H9 (cell line): ENCODE measurements around the gene MPZL1. TPM values are rescaled to one million over a fixed set of nuclear protein-coding genes. Genes with fewer than 3 reads are reported as not detected.

ENCODE experiments used
- DNase-seq: peaks from one replicate; pipeline ENCODE4 v3.0.0-alpha.2; 2017
- H2AFZ ChIP-seq: one replicate; pipeline ENCODE4 v1.6.1; 2013; ENCODE audit warnings: mild to moderate bottlenecking, low read length, control low read depth, moderate library complexity
- H2AK5ac ChIP-seq: 2 replicates; pipeline ENCODE4 v1.6.1; 2013; ENCODE audit warnings: low read length, control low read depth, mixed read lengths; ENCODE audit not compliant: insufficient read length
- H2BK120ac ChIP-seq: one replicate; pipeline ENCODE4 v1.6.1; 2013; ENCODE audit warnings: low read depth, mild to moderate bottlenecking, low read length, control low read depth, inconsistent platforms; ENCODE audit not compliant: poor library complexity, severe bottlenecking
- H2BK12ac ChIP-seq: 2 replicates; pipeline ENCODE4 v1.6.1; 2013; ENCODE audit warnings: low read length, control low read depth, mixed read lengths, low read depth; ENCODE audit not compliant: insufficient read length
- H2BK15ac ChIP-seq: 2 replicates; pipeline ENCODE4 v1.6.1; 2013; ENCODE audit warnings: low read depth, low read length, control low read depth
- H2BK20ac ChIP-seq: one replicate; pipeline ENCODE4 v1.6.1; 2013; ENCODE audit warnings: low read depth, mild to moderate bottlenecking, low read length, control low read depth, inconsistent platforms; ENCODE audit not compliant: poor library complexity, severe bottlenecking
- H2BK5ac ChIP-seq: 2 replicates; pipeline ENCODE4 v1.6.1; 2013; ENCODE audit warnings: low read length, control low read depth, mixed read lengths; ENCODE audit not compliant: insufficient read length
- H3K14ac ChIP-seq: 2 replicates; pipeline ENCODE4 v1.6.1; 2013; ENCODE audit warnings: low read length, control low read depth; ENCODE audit not compliant: insufficient read depth
- H3K18ac ChIP-seq: 2 replicates; pipeline ENCODE4 v1.6.1; 2013; ENCODE audit warnings: low read depth, mild to moderate bottlenecking, mixed read lengths, low read length, control low read depth; ENCODE audit not compliant: insufficient read length
- H3K23ac ChIP-seq: 2 replicates; pipeline ENCODE4 v1.6.1; 2013; ENCODE audit warnings: low read length, control low read depth, mixed read lengths, low read depth; ENCODE audit not compliant: insufficient read length
- H3K23me2 ChIP-seq: 2 replicates; pipeline ENCODE4 v1.6.1; 2013; ENCODE audit warnings: low read depth, mild to moderate bottlenecking, mixed read lengths, low read length, control low read depth; ENCODE audit not compliant: insufficient read length, poor library complexity, severe bottlenecking
- H3K27ac ChIP-seq: 2 replicates; pipeline ENCODE4 v1.5.1; 2013; ENCODE audit warnings: low read length, control low read depth, mixed read lengths, low read depth; ENCODE audit not compliant: insufficient read length
- H3K27me3 ChIP-seq: 2 replicates; pipeline ENCODE4 v1.6.1; 2013; ENCODE audit warnings: low read length, control low read depth, inconsistent platforms; ENCODE audit not compliant: insufficient read depth
- H3K4ac ChIP-seq: 2 replicates; pipeline ENCODE4 v1.6.1; 2013; ENCODE audit warnings: low read depth, mild to moderate bottlenecking, control low read depth, inconsistent platforms, low read length, moderate library complexity
- H3K4me1 ChIP-seq: 2 replicates; pipeline ENCODE4 v1.6.1; 2013; ENCODE audit warnings: low read length, control low read depth, inconsistent platforms; ENCODE audit not compliant: insufficient read depth
- H3K4me2 ChIP-seq: 2 replicates; pipeline ENCODE4 v1.6.1; 2013; ENCODE audit warnings: low read length, control low read depth, mixed read lengths; ENCODE audit not compliant: insufficient read length, insufficient read depth
- H3K56ac ChIP-seq: 2 replicates; pipeline ENCODE4 v1.6.1; 2013; ENCODE audit warnings: low read depth, mild to moderate bottlenecking, mixed read lengths, low read length, control low read depth; ENCODE audit not compliant: insufficient read length
- H3K79me1 ChIP-seq: 2 replicates; pipeline ENCODE4 v1.6.1; 2013; ENCODE audit warnings: low read depth, mild to moderate bottlenecking, moderate library complexity, low read length, control low read depth, inconsistent platforms; ENCODE audit not compliant: insufficient read depth, poor library complexity, severe bottlenecking
- H3K79me2 ChIP-seq: 2 replicates; pipeline ENCODE4 v1.6.1; 2013; ENCODE audit warnings: low read length, control low read depth, inconsistent platforms; ENCODE audit not compliant: insufficient read depth
- H3K9ac ChIP-seq: 2 replicates; pipeline ENCODE4 v1.6.1; 2013; ENCODE audit warnings: low read length, control low read depth, mixed read lengths; ENCODE audit not compliant: insufficient read length; ENCODE audit errors: extremely low read depth
- H3K9me3 ChIP-seq: one replicate; pipeline ENCODE4 v1.6.1; 2013; ENCODE audit warnings: low read depth, low read length, inconsistent platforms; ENCODE audit not compliant: control insufficient read depth
- H3T11ph ChIP-seq: one replicate; pipeline ENCODE4 v1.6.1; 2013; ENCODE audit warnings: mild to moderate bottlenecking, low read length, control low read depth, inconsistent platforms
- H4K20me1 ChIP-seq: one replicate; pipeline ENCODE4 v1.6.1; 2013; ENCODE audit not compliant: control insufficient read depth, insufficient read length, insufficient read depth
- H4K5ac ChIP-seq: 2 replicates; pipeline ENCODE4 v1.6.1; 2013; ENCODE audit warnings: low read depth, mild to moderate bottlenecking, mixed read lengths, low read length, control low read depth; ENCODE audit not compliant: insufficient read length
- H4K8ac ChIP-seq: replicated peaks from 2 replicates; pipeline ENCODE4 v1.6.1; 2013; ENCODE audit warnings: low read length, control low read depth, mixed read lengths, low read depth; ENCODE audit not compliant: insufficient read length
- H4K91ac ChIP-seq: 2 replicates; pipeline ENCODE4 v1.6.1; 2013; ENCODE audit warnings: low read depth, mild to moderate bottlenecking, moderate library complexity, mixed read lengths, low read length, control low read depth; ENCODE audit not compliant: insufficient read length
- H3K27ac Mint-ChIP-seq, 3 experiments: 2 replicates in 2 of 3; 3 replicates in 1 of 3; pipeline ENCODE4 v1.8.0; 2020 to 2021; ENCODE audit warnings: mixed read lengths in 3 of 3, mild to moderate bottlenecking in 1 of 3, moderate library complexity in 1 of 3
- H3K27me3 Mint-ChIP-seq: 2 replicates; pipeline ENCODE4 v1.8.0; 2021; ENCODE audit warnings: low read depth, mild to moderate bottlenecking, moderate library complexity, mixed read lengths
- H3K36me3 Mint-ChIP-seq, 3 experiments: 2 replicates in 2 of 3; 3 replicates in 1 of 3; pipeline ENCODE4 v1.8.0; 2020 to 2021; ENCODE audit warnings: low read depth in 3 of 3, mixed read lengths in 3 of 3; ENCODE audit not compliant: insufficient read depth in 1 of 3
- H3K4me1 Mint-ChIP-seq, 2 experiments: 2 replicates each; pipeline ENCODE4 v1.8.0; 2020; ENCODE audit warnings: mixed read lengths in 2 of 2
- H3K4me3 Mint-ChIP-seq, 2 experiments: 2 replicates in 1 of 2; 3 replicates in 1 of 2; pipeline ENCODE4 v1.8.0; 2020 to 2021; ENCODE audit warnings: mild to moderate bottlenecking in 2 of 2, mixed read lengths in 2 of 2, moderate library complexity in 1 of 2
- H3K9me3 Mint-ChIP-seq, 2 experiments: 2 replicates in 1 of 2; 3 replicates in 1 of 2; pipeline ENCODE4 v1.8.0; 2020; ENCODE audit warnings: mild to moderate bottlenecking in 2 of 2, mixed read lengths in 2 of 2, moderate library complexity in 1 of 2
- WGBS: extraction: QIAGEN DNeasy Blood & Tissue Kit; methylation state at CpG from one replicate; pipeline ENCODE4 v1.1.7; 2013; ENCODE audit warnings: missing lambda C conversion rate, low lambda C conversion rate, mixed read lengths; ENCODE audit not compliant: insufficient read length; ENCODE audit errors: extremely low coverage; 5-methylcytosine and 5-hydroxymethylcytosine counted together
- total RNA-seq: library from RNA; stranded (reverse); gene quantifications from 2 replicates; pipeline ENCODE4 v1.2.1, GENCODE V29; 2021
- TF ChIP-seq, protein P1 (sequence below): fragments of 200-600 bp; sonication (generic); conservative IDR thresholded peaks from 3 replicates; pipeline ENCODE4 v1.8.0; 2021; ENCODE audit warnings: antibody characterized with exemption, mild to moderate bottlenecking

The MPZL1 gene
- total RNA-seq, 1 experiment from 2014 or later, result 60.7 TPM

GRCh38 chr1:167799747-167800146, 78.0 kb downstream of the MPZL1 start:
- DNase-seq, result no peak
- H2BK15ac ChIP-seq, result no peak overlapping the region
- H3K79me1 ChIP-seq, result no peaks in the 10 kb centered on the region
- H3K14ac ChIP-seq, result no peak overlapping the region
- no peak overlapping the region for H2BK20ac ChIP-seq
- no peak overlapping the region for H2BK5ac ChIP-seq
- H3K4ac ChIP-seq, result no peak overlapping the region
- H3K79me2 ChIP-seq, result no peaks in the 10 kb centered on the region
- H4K91ac ChIP-seq, result no peak overlapping the region
- no peaks in the 10 kb centered on the region for H3K23me2 ChIP-seq
- H4K20me1 ChIP-seq, result no peaks in the 10 kb centered on the region
- H3K9ac ChIP-seq, result no peak overlapping the region
- H3K27ac ChIP-seq, result no peak overlapping the region
- no peak overlapping the region for H3K4me2 ChIP-seq
- no peak overlapping the region for H3T11ph ChIP-seq
- Mint-ChIP-seq H3K36me3 (peaks cover 11 to 13% (median 13%) of the 10 kb centered on the region in 3 experiments), H3K4me1 (peaks cover 18 to 20% of the 10 kb centered on the region in 2 experiments), H3K9me3 (peaks cover 14 to 15% of the 10 kb centered on the region in 2 experiments; a peak in 4 of 5 replicates), H3K27ac (no peak overlapping the region), H3K4me3 (no peak overlapping the region), H3K27me3 (no peaks in the 10 kb centered on the region)
- no peaks in the 10 kb centered on the region for H3K27me3 ChIP-seq
- H2BK12ac ChIP-seq, result no peak overlapping the region
- no peak overlapping the region for H2BK120ac ChIP-seq
- H3K9me3 ChIP-seq, result no peaks in the 10 kb centered on the region
- H3K18ac ChIP-seq, result no peak overlapping the region
- WGBS, result no CpG with 5 or more reads among the region's 4 CpGs
- H3K56ac ChIP-seq, result no peak overlapping the region
- TF ChIP-seq, protein P1, sequence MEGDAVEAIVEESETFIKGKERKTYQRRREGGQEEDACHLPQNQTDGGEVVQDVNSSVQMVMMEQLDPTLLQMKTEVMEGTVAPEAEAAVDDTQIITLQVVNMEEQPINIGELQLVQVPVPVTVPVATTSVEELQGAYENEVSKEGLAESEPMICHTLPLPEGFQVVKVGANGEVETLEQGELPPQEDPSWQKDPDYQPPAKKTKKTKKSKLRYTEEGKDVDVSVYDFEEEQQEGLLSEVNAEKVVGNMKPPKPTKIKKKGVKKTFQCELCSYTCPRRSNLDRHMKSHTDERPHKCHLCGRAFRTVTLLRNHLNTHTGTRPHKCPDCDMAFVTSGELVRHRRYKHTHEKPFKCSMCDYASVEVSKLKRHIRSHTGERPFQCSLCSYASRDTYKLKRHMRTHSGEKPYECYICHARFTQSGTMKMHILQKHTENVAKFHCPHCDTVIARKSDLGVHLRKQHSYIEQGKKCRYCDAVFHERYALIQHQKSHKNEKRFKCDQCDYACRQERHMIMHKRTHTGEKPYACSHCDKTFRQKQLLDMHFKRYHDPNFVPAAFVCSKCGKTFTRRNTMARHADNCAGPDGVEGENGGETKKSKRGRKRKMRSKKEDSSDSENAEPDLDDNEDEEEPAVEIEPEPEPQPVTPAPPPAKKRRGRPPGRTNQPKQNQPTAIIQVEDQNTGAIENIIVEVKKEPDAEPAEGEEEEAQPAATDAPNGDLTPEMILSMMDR, result no peak
- no peak overlapping the region for H2AFZ ChIP-seq
- peaks cover 10% of the 10 kb centered on the region for H3K4me1 ChIP-seq
- no peak overlapping the region for H4K5ac ChIP-seq
- H4K8ac ChIP-seq, result no peak overlapping the region
- no peak overlapping the region for H3K23ac ChIP-seq
- no peak overlapping the region for H2AK5ac ChIP-seq
